K562 (cell line): ENCODE results near the gene DHPS. TPM values are rescaled to one million over a fixed set of nuclear protein-coding genes. Genes with fewer than 3 reads are reported as not detected.
A peak's percentile ranks its signal among the peaks of the same experiment; 100 is the strongest.

Source experiments
- ATAC-seq: fragments of 200-7000 bp; cut with Tn5 transposase; 3 replicates; pipeline ENCODE4 v1.9.1; 2020; ENCODE audit warnings: moderate library complexity
- BruUV-seq: library from RNA; stranded (reverse); fragments of 400-500 nt; replicated peaks from 2 replicates; lab custom pipeline; 2021; lab: Mats Ljungman, UMichigan
- CTCF ChIA-PET: fragments of 300-600 bp; formaldehyde crosslinking; extraction: SDS; loops from one replicate; lab custom pipeline; 2021; ENCODE audit warnings: low intra/inter-chr PET ratio; lab: Yijun Ruan, JAX
- POLR2A ChIA-PET: fragments of 300-600, 350-650 bp; sonication (Branson Sonifier 250); formaldehyde crosslinking; extraction: SDS; loops from one replicate; lab custom pipeline; 2021; ENCODE audit warnings: antibody characterized with exemption, inconsistent platforms; lab: Yijun Ruan, JAX
- DNase-seq, 4 experiments: peaks; one replicate each; pipeline versions ENCODE4 v3.0.0 to v3.0.0-alpha.2; 2011 to 2018; ENCODE audit warnings: low spot score in 3 of 4, mixed read lengths in 3 of 4; ENCODE audit errors: extremely low read depth in 1 of 4
- FAIRE-seq: peaks from 2 replicates; lab custom pipeline; 2011; peaks lifted over from hg19 to GRCh38; lab: Jason Lieb, UNC
- H2AFZ ChIP-seq: 2 replicates; pipeline ENCODE4 v1.6.0; 2011; ENCODE audit warnings: low read depth, low read length, control low read depth, inconsistent platforms
- H3K27ac ChIP-seq: fragments of 200-600 bp; 3 replicates; pipeline ENCODE4 v1.8.0; 2011; ENCODE audit warnings: low read depth, mild to moderate bottlenecking, control low read depth, inconsistent platforms, low read length, moderate library complexity, mixed read lengths; ENCODE audit errors: extremely low read depth
- H3K27me3 ChIP-seq, 2 experiments: fragments of 300-600 bp in 1 of 2; 2 replicates in 1 of 2; 3 replicates in 1 of 2; pipeline versions ENCODE4 v1.6.0 to v1.8.0; 2011; ENCODE audit warnings: inconsistent platforms in 2 of 2, low read length in 2 of 2, mild to moderate bottlenecking in 1 of 2, mixed read lengths in 1 of 2, moderate library complexity in 1 of 2; ENCODE audit not compliant: control insufficient read depth in 2 of 2, insufficient read depth in 2 of 2
- H3K36me3 ChIP-seq: fragments of 300-600 bp; 3 replicates; pipeline ENCODE4 v1.8.0; 2011; ENCODE audit warnings: mild to moderate bottlenecking, low read length, inconsistent platforms; ENCODE audit not compliant: control insufficient read depth, insufficient read depth
- H3K4me1 ChIP-seq, 2 experiments: fragments of 200-600 bp in 1 of 2; replicated peaks in 1 of 2; 2 replicates in 1 of 2; 3 replicates in 1 of 2; pipeline versions ENCODE4 v1.5.1 to v1.8.0; 2011; ENCODE audit warnings: inconsistent platforms in 2 of 2, low read length in 2 of 2, mild to moderate bottlenecking in 1 of 2, mixed read lengths in 1 of 2, moderate library complexity in 1 of 2; ENCODE audit not compliant: control insufficient read depth in 2 of 2, insufficient read depth in 2 of 2
- H3K4me2 ChIP-seq: 2 replicates; pipeline ENCODE4 v1.6.1; 2011; ENCODE audit warnings: low read length, control low read depth, inconsistent platforms, mixed read lengths; ENCODE audit not compliant: insufficient read depth
- H3K4me3 ChIP-seq: fragments of 200-600 bp; sonication (generic), shearing (Covaris generic); 2 replicates; pipeline ENCODE4 v1.5.1; 2016; ENCODE audit warnings: control low read depth, inconsistent platforms
- H3K79me2 ChIP-seq: fragments of 200-600 bp; 3 replicates; pipeline ENCODE4 v1.8.0; 2011; ENCODE audit warnings: low read length, inconsistent platforms; ENCODE audit not compliant: control insufficient read depth, insufficient read depth
- H3K9ac ChIP-seq, 2 experiments: 2 replicates each; pipeline versions ENCODE4 v1.6.0 to v1.6.1; 2011; ENCODE audit warnings: low read depth in 2 of 2, low read length in 2 of 2, control low read depth in 1 of 2, inconsistent platforms in 1 of 2, mild to moderate bottlenecking in 1 of 2, mixed read lengths in 1 of 2; ENCODE audit not compliant: insufficient read depth in 1 of 2
- H3K9me1 ChIP-seq: one replicate; pipeline ENCODE4 v1.6.0; 2011; ENCODE audit warnings: inconsistent platforms, mild to moderate bottlenecking, low read length, moderate library complexity; ENCODE audit not compliant: control insufficient read depth, insufficient read depth
- H3K9me3 ChIP-seq: replicated peaks from 2 replicates; pipeline ENCODE4 v1.5.1; 2011; ENCODE audit warnings: low read depth, low read length, inconsistent platforms; ENCODE audit not compliant: control insufficient read depth, insufficient read depth
- H4K20me1 ChIP-seq: replicated peaks from 2 replicates; pipeline ENCODE4 v1.6.1; 2011; ENCODE audit warnings: low read length, inconsistent platforms, mixed read lengths; ENCODE audit not compliant: control insufficient read depth, insufficient read depth
- CTCFL ChIP-seq: IDR thresholded peaks from 2 replicates; pipeline ENCODE4 v1.6.1; 2011; ENCODE audit warnings: borderline replicate concordance, low read depth, mild to moderate bottlenecking, moderate library complexity, low read length; ENCODE audit not compliant: insufficient read depth, poor library complexity, severe bottlenecking
- MEIS2 ChIP-seq: fragments of 450-650 bp; IDR thresholded peaks from 2 replicates; pipeline ENCODE4 v1.6.1; 2014; ENCODE audit warnings: mild to moderate bottlenecking; ENCODE audit not compliant: partially characterized antibody
- ZBTB1 ChIP-seq: sonication (generic); formaldehyde crosslinking; IDR thresholded peaks from 2 replicates; pipeline ENCODE4 v1.8.1; 2023; ENCODE audit warnings: missing genetic modification reagents, low read depth, mild to moderate bottlenecking, borderline replicate concordance
- WGBS: fragments of 100-300 bp; shearing (Covaris generic); methylation state at CpG from one replicate; pipeline ENCODE4 v1.1.6; 2016; ENCODE audit warnings: low coverage, mixed read lengths; ENCODE audit not compliant: insufficient coverage; ENCODE audit errors: missing lambda C conversion rate; 5-methylcytosine and 5-hydroxymethylcytosine counted together
- in situ Hi-C: fragments of 300-500 bp; cut with MboI; formaldehyde crosslinking; loops from 4 replicates; pipeline ENCODE4 v1.15.0; 2018; ENCODE audit warnings: inconsistent platforms, mixed read lengths
- intact Hi-C: fragments of 100-400 bp; cut with micrococcal nuclease; formaldehyde crosslinking; loops from 2 replicates; pipeline ENCODE4 v1.14.2; 2022
- polyA plus RNA-seq, 8 experiments: library from polyadenylated mRNA; depleted of rRNA in 4 of 8; stranded (reverse) in 5 of 8; unstranded in 3 of 8; fragments of >200 nt; fragmentation: Nextera tagmentation in 2 of 8; fragmentation: Illumina TruSeq in 1 of 8; extraction: Ambion mirVana in 2 of 8; extraction: Trizol in 1 of 8; gene quantifications; 2 replicates each; pipeline versions ENCODE4 v1.2.1 to v1.2.3, GENCODE V29; 2011 to 2014; ENCODE audit warnings: inconsistent platforms in 1 of 8, missing spikeins in 1 of 8
- total RNA-seq, 7 experiments: library from RNA; depleted of rRNA in 6 of 7; stranded (reverse); fragments of >200 nt in 6 of 7; fragmentation: Illumina TruSeq in 2 of 7; extraction: Trizol in 2 of 7; gene quantifications; 2 replicates each; pipeline versions ENCODE4 v1.2.1 to v1.2.3, GENCODE V29; 2011 to 2021; ENCODE audit warnings: low replicate concordance in 1 of 7
- TF ChIP-seq, protein P1 (sequence below): fragments of 150-350 bp; conservative IDR thresholded peaks from 2 replicates; pipeline ENCODE4 v1.6.1; 2014; ENCODE audit warnings: low read length
- TF ChIP-seq, protein P2 (sequence below): fragments of 450-650 bp; IDR thresholded peaks from 2 replicates; pipeline ENCODE4 v1.6.1; 2016; ENCODE audit warnings: borderline replicate concordance

The DHPS gene
- total and polyA plus RNA-seq, 9 of the 15 experiments (the other 6 are each of a cell fraction or from before 2014, with no cell fraction given), result 47.1 to 110 (median 79.9) TPM

- TF ChIP-seq, protein P1, sequence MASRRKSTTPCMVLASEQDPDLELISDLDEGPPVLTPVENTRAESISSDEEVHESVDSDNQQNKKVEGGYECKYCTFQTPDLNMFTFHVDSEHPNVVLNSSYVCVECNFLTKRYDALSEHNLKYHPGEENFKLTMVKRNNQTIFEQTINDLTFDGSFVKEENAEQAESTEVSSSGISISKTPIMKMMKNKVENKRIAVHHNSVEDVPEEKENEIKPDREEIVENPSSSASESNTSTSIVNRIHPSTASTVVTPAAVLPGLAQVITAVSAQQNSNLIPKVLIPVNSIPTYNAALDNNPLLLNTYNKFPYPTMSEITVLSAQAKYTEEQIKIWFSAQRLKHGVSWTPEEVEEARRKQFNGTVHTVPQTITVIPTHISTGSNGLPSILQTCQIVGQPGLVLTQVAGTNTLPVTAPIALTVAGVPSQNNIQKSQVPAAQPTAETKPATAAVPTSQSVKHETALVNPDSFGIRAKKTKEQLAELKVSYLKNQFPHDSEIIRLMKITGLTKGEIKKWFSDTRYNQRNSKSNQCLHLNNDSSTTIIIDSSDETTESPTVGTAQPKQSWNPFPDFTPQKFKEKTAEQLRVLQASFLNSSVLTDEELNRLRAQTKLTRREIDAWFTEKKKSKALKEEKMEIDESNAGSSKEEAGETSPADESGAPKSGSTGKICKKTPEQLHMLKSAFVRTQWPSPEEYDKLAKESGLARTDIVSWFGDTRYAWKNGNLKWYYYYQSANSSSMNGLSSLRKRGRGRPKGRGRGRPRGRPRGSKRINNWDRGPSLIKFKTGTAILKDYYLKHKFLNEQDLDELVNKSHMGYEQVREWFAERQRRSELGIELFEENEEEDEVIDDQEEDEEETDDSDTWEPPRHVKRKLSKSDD, result no peak
- TF ChIP-seq, protein P2, sequence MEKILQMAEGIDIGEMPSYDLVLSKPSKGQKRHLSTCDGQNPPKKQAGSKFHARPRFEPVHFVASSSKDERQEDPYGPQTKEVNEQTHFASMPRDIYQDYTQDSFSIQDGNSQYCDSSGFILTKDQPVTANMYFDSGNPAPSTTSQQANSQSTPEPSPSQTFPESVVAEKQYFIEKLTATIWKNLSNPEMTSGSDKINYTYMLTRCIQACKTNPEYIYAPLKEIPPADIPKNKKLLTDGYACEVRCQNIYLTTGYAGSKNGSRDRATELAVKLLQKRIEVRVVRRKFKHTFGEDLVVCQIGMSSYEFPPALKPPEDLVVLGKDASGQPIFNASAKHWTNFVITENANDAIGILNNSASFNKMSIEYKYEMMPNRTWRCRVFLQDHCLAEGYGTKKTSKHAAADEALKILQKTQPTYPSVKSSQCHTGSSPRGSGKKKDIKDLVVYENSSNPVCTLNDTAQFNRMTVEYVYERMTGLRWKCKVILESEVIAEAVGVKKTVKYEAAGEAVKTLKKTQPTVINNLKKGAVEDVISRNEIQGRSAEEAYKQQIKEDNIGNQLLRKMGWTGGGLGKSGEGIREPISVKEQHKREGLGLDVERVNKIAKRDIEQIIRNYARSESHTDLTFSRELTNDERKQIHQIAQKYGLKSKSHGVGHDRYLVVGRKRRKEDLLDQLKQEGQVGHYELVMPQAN, result no peak
- no peak for TF ChIP-seq ZBTB1 (CRISPR knock-in tag)
These were observed 7.3 kb upstream of the DHPS start (continued) for GRCh38 chr19:12689012-12689411.

GRCh38 chr19:12687496-12688196 is 6.0 kb upstream of the DHPS start, which contains the start of gene GNG14:
TSS of gene GNG14 (plus strand) at chr19:12687998. CDS start at chr19:12688049, 51 bp downstream.
- H3K79me2 ChIP-seq, result no peaks in the 10 kb centered on the region
- WGBS, result 79% methylated on average over 8 of the region's 9 CpGs
- H3K4me2 ChIP-seq, result no peak within 1 kb of the TSS
- H3K27ac ChIP-seq, result no peak within 1 kb of the TSS
- TF ChIP-seq MEIS2 (no peak), CTCFL (peak; percentile 31)
- H3K4me3 ChIP-seq, result no peak within 1 kb of the TSS
- FAIRE-seq, result no peak
- H3K9ac ChIP-seq, result peak within 1 kb of the TSS in 1 of 2 experiments; percentile 76; a peak in 2 of 4 replicates
- H3K9me3 ChIP-seq, result no peaks in the 10 kb centered on the region
- no TSS peak for BruUV-seq
- peaks cover 35% of the 10 kb centered on the region; the same call in 2 of the 3 replicates for H3K36me3 ChIP-seq
- H3K9me1 ChIP-seq, result no peaks in the 10 kb centered on the region
- in situ Hi-C loops (no loop called here), intact Hi-C loops (no loop called here)
- no peaks in the 10 kb centered on the region for H4K20me1 ChIP-seq
- peaks cover 0 to 34% of the 10 kb centered on the region in 2 experiments; a peak in 2 of 5 replicates for H3K4me1 ChIP-seq
- ChIA-PET CTCF (no interaction called here), POLR2A (no interaction called here)
- DNase-seq, result no peak
- no peak within 1 kb of the TSS for H2AFZ ChIP-seq
- ATAC-seq, result no peak
- no peaks in the 10 kb centered on the region for H3K27me3 ChIP-seq
